Measurements from ENCODE around the gene SLC1A5. TPM values are rescaled to one million over a fixed set of nuclear protein-coding genes. Genes with fewer than 3 reads are reported as not detected.

Gene SLC1A5
- total RNA-seq, 2 donors from 2014 or later: 77.6 to 78.1 TPM

DNA sequence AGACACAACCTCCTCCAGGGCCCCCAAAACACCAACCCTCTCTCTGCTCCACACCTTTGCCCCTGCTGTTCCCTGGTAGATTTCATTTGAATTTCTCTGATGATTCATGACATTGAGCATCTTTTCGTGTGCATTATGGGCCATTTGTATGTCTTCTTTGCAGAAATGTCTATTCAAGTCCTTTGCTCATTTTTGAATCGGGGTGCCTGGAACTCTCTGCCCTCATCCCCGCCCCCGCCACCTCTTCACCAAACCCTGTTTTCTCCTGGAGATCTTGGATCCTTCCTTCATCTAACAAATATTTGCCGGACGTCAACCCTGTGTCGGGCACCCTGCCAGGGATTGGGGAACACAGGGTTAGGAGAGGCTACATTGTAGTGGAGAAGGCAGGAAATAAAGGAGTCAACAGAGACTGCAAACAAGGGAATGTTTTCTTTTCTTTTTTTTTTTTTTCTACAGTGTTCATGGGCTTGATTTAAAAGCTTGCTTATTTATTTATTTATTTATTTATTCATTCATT, 25.5 kb upstream of the SLC1A5 start:
- H3K36me3 Mint-ChIP-seq (ENCODE audit: low read depth): no peaks in the 10 kb centered on the region
- H3K4me1 Mint-ChIP-seq: peaks cover 3% of the 10 kb centered on the region
- 84 to 91% methylated on average over 4 to 7 of the region's 7 CpGs for WGBS, 2 experiments (ENCODE audit: insufficient coverage in 1 of 2, insufficient read length in 1 of 2)
- Histone ChIP-seq H3K9ac (ENCODE audit: extremely low read depth, low read length, poor library complexity, severe bottlenecking) (no peak overlapping the region), H3K9me3 (ENCODE audit: control insufficient read depth, low read length) (no peaks in the 10 kb centered on the region), H3K4me3 (ENCODE audit: low read length) (no peak overlapping the region), H3K36me3 (ENCODE audit: control insufficient read depth, insufficient read depth, low read length) (no peaks in the 10 kb centered on the region), H3K27me3 (ENCODE audit: control insufficient read depth, insufficient read depth, low read length, poor library complexity, severe bottlenecking) (peaks cover 57% of the 10 kb centered on the region), H3K27ac (ENCODE audit: low read depth, low read length) (no peak overlapping the region), H3K4me1 (ENCODE audit: control insufficient read depth, insufficient read depth, low read length) (no peaks in the 10 kb centered on the region)
- peaks cover 71% of the 10 kb centered on the region for H3K27me3 Mint-ChIP-seq (ENCODE audit: insufficient read depth)
- H3K4me3 Mint-ChIP-seq: no peak overlapping the region
- no peak for DNase-seq
- TF ChIP-seq, protein P1, sequence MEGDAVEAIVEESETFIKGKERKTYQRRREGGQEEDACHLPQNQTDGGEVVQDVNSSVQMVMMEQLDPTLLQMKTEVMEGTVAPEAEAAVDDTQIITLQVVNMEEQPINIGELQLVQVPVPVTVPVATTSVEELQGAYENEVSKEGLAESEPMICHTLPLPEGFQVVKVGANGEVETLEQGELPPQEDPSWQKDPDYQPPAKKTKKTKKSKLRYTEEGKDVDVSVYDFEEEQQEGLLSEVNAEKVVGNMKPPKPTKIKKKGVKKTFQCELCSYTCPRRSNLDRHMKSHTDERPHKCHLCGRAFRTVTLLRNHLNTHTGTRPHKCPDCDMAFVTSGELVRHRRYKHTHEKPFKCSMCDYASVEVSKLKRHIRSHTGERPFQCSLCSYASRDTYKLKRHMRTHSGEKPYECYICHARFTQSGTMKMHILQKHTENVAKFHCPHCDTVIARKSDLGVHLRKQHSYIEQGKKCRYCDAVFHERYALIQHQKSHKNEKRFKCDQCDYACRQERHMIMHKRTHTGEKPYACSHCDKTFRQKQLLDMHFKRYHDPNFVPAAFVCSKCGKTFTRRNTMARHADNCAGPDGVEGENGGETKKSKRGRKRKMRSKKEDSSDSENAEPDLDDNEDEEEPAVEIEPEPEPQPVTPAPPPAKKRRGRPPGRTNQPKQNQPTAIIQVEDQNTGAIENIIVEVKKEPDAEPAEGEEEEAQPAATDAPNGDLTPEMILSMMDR (conservative IDR thresholded peaks at IDR 0.05): no peak
- H3K9me3 Mint-ChIP-seq: no peaks in the 10 kb centered on the region
- no peak overlapping the region for H3K27ac Mint-ChIP-seq

DNA sequence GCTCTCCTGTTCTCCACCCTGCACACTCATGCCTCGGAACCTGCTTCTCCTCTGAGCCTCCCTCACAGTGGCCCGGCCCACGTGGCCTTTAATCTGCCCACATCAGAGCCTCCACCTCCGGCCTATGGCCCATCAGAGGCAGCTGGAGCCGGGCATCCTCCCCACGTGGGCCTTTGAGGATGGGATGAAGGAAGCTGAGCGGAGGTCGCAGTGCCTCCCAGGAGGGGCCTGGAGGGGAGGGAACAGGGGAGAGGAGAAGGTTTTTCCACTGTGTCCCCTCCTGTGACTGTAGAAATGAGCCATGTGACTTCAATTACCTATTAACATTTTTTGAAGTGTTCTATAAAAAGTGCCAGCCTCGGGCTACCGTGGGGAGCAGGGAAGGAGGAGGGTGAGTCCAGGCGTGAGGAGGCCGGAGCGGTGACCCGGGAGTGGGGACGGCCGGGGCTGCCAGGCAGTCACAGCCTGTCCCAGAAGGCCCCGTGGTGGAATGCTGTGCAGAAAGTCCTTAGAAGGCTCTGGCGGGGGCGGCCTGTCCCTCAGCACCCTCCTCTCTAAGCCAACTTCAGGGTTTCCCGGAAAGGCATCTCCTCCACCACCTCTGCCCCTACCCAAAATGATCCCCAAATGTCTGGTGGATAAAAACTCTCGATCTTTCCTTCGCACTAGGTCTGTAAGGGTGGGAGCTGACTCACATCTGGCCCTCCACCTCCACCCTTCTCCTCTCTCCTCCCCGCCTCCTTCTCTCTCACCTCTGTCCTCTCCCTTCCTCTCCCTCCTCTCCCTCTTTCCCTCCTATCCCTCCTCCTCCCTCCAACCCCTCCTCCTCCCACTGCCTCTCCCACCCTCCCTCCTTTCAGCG, 24.8 kb upstream of the SLC1A5 start:
- Mint-ChIP-seq H3K36me3 (ENCODE audit: low read depth) (no peaks in the 10 kb centered on the region), H3K4me3 (no peak overlapping the region), H3K27me3 (ENCODE audit: insufficient read depth) (peaks cover 64% of the 10 kb centered on the region), H3K9me3 (no peaks in the 10 kb centered on the region), H3K4me1 (peaks cover 3% of the 10 kb centered on the region), H3K27ac (no peak overlapping the region)
- H3K9me3 ChIP-seq (ENCODE audit: control insufficient read depth, low read length): no peaks in the 10 kb centered on the region
- H3K4me3 ChIP-seq (ENCODE audit: low read length): no peak overlapping the region
- WGBS, 2 experiments (ENCODE audit: insufficient coverage in 1 of 2, insufficient read length in 1 of 2): 68 to 73% methylated on average over 12 to 24 of the region's 24 CpGs
- DNase-seq: no peak
- H3K36me3 ChIP-seq (ENCODE audit: control insufficient read depth, insufficient read depth, low read length): no peaks in the 10 kb centered on the region
- H3K4me1 ChIP-seq (ENCODE audit: control insufficient read depth, insufficient read depth, low read length): no peaks in the 10 kb centered on the region
- no peak overlapping the region for H3K9ac ChIP-seq (ENCODE audit: extremely low read depth, low read length, poor library complexity, severe bottlenecking)
- H3K27ac ChIP-seq (ENCODE audit: low read depth, low read length): no peak overlapping the region
- H3K27me3 ChIP-seq (ENCODE audit: control insufficient read depth, insufficient read depth, low read length, poor library complexity, severe bottlenecking): peaks cover 51% of the 10 kb centered on the region
- TF ChIP-seq, protein P1 (conservative IDR thresholded peaks at IDR 0.05): no peak

DNA sequence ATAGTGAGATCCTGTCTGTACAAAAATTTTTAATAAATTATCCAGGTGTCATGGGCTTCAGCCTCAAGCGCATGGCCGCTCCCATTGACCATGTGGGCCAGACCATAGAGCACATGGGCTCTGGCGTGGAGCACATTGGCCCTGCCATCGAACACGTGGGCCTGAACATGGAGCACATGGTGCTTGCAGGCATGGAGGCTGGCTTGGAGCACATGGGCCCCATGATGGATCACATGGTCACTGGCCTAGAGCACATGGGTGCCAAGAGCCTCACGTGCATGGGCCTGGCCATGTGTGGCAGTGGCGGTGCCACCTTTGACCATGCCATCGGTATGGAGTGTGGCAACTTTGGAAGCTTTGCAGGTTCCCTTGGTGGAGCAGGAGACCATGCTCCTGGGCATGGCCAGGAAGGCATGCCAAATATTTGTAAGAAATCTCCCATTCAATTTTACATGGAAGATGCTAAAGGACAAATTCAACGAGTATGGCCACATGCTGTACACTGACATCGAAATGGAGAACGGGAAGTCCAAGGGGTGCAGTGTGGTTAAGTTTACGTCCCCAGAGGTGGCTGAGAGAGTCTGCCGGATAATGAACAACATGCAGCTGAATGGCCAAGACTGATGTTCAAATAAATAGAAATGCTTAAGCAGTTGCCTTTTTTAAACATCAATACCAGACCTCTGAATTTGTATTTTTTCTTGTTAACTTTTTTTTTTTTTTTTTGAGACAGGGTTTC, 21.3 kb upstream of the SLC1A5 start:
- peaks cover 3% of the 10 kb centered on the region for H3K4me1 Mint-ChIP-seq
- no peak overlapping the region for H3K4me3 Mint-ChIP-seq
- Histone ChIP-seq H3K4me3 (ENCODE audit: low read length) (no peak overlapping the region), H3K9ac (ENCODE audit: extremely low read depth, low read length, poor library complexity, severe bottlenecking) (no peak overlapping the region), H3K9me3 (ENCODE audit: control insufficient read depth, low read length) (no peaks in the 10 kb centered on the region), H3K4me1 (ENCODE audit: control insufficient read depth, insufficient read depth, low read length) (no peaks in the 10 kb centered on the region), H3K27me3 (ENCODE audit: control insufficient read depth, insufficient read depth, low read length, poor library complexity, severe bottlenecking) (peaks cover 16% of the 10 kb centered on the region), H3K27ac (ENCODE audit: low read depth, low read length) (no peak overlapping the region), H3K36me3 (ENCODE audit: control insufficient read depth, insufficient read depth, low read length) (no peaks in the 10 kb centered on the region)
- H3K27ac Mint-ChIP-seq: no peak overlapping the region
- peaks cover 42% of the 10 kb centered on the region for H3K27me3 Mint-ChIP-seq (ENCODE audit: insufficient read depth)
- WGBS, 2 experiments (ENCODE audit: insufficient coverage in 1 of 2, insufficient read length in 1 of 2): 93 to 99% methylated on average over 13 of the region's 13 CpGs
- TF ChIP-seq, protein P1 (conservative IDR thresholded peaks at IDR 0.05): no peak
- no peaks in the 10 kb centered on the region for H3K9me3 Mint-ChIP-seq
- no peaks in the 10 kb centered on the region for H3K36me3 Mint-ChIP-seq (ENCODE audit: low read depth)
- DNase-seq: no peak
